Type B pancreatic cell (in vitro differentiated cells): Measurements from ENCODE around the gene KLC3. TPM values are rescaled to one million over a fixed set of nuclear protein-coding genes. Genes with fewer than 3 reads are reported as not detected.
A peak's percentile ranks its signal among the peaks of the same experiment; 100 is the strongest.

ENCODE experiments used
- DNase-seq: peaks from one replicate; pipeline ENCODE4 v3.0.0; 2021; ENCODE audit warnings: mixed read lengths; ENCODE audit not compliant: unreplicated experiment; ENCODE audit errors: extremely low spot score
- H3K27ac Mint-ChIP-seq: 2 replicates; pipeline ENCODE4 v1.8.0; 2021; ENCODE audit warnings: mild to moderate bottlenecking, mixed read lengths
- H3K27me3 Mint-ChIP-seq: 2 replicates; pipeline ENCODE4 v1.8.0; 2021; ENCODE audit warnings: mixed read lengths
- H3K36me3 Mint-ChIP-seq: 2 replicates; pipeline ENCODE4 v1.8.0; 2021; ENCODE audit warnings: mixed read lengths
- H3K4me1 Mint-ChIP-seq: one replicate; pipeline ENCODE4 v1.8.0; 2021; ENCODE audit warnings: mixed read lengths; ENCODE audit not compliant: unreplicated experiment
- H3K4me3 Mint-ChIP-seq: 2 replicates; pipeline ENCODE4 v1.8.0; 2021; ENCODE audit warnings: mild to moderate bottlenecking, mixed read lengths
- H3K9me3 Mint-ChIP-seq: 2 replicates; pipeline ENCODE4 v1.8.0; 2021; ENCODE audit warnings: mixed read lengths
- total RNA-seq: library from RNA; stranded (reverse); gene quantifications from 2 replicates; pipeline ENCODE4 v1.2.1, GENCODE V29; 2021; ENCODE audit warnings: low replicate concordance
- TF ChIP-seq, protein P1 (sequence below): fragments of 200-600 bp; sonication (generic); conservative IDR thresholded peaks from 2 replicates; pipeline ENCODE4 v1.5.0; 2021; ENCODE audit warnings: antibody characterized with exemption, mild to moderate bottlenecking

KLC3 gene
- total RNA-seq, 1 donor from 2014 or later: 4.9 TPM

DNA sequence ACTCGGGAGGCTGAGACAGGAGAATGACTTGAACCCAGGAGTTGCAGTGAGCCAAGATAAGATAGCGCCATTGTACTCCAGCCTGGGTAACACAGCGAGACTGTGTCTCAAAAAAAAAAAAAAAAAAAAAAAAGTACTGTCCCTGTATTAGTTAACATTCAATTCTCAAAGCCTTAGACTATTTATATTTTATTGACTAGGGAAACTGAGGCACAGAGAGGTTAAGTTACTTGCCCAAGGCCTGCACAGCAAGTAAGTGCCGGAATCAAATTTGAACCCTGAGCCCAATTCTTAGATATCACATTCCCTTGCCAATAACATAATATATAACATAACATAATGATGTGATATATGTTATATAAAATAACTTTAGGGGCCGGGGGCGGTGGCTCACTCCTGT, 921 bp upstream of the KLC3 start:
- DNase-seq: no peak
- H3K4me1 Mint-ChIP-seq: no peaks in the 10 kb centered on the region
- no peaks in the 10 kb centered on the region for H3K9me3 Mint-ChIP-seq
- H3K36me3 Mint-ChIP-seq: no peaks in the 10 kb centered on the region
- H3K27me3 Mint-ChIP-seq: peaks cover 25% of the 10 kb centered on the region
- H3K27ac Mint-ChIP-seq: no peak overlapping the region
- TF ChIP-seq, protein P1, sequence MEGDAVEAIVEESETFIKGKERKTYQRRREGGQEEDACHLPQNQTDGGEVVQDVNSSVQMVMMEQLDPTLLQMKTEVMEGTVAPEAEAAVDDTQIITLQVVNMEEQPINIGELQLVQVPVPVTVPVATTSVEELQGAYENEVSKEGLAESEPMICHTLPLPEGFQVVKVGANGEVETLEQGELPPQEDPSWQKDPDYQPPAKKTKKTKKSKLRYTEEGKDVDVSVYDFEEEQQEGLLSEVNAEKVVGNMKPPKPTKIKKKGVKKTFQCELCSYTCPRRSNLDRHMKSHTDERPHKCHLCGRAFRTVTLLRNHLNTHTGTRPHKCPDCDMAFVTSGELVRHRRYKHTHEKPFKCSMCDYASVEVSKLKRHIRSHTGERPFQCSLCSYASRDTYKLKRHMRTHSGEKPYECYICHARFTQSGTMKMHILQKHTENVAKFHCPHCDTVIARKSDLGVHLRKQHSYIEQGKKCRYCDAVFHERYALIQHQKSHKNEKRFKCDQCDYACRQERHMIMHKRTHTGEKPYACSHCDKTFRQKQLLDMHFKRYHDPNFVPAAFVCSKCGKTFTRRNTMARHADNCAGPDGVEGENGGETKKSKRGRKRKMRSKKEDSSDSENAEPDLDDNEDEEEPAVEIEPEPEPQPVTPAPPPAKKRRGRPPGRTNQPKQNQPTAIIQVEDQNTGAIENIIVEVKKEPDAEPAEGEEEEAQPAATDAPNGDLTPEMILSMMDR: no peak
- no peak overlapping the region for H3K4me3 Mint-ChIP-seq

- H3K4me3 Mint-ChIP-seq: no peak overlapping the region
- H3K27me3 Mint-ChIP-seq: peaks cover 31% of the 10 kb centered on the region
- TF ChIP-seq, protein P1: no peak
- H3K36me3 Mint-ChIP-seq: no peaks in the 10 kb centered on the region
- H3K4me1 Mint-ChIP-seq: no peaks in the 10 kb centered on the region
- H3K9me3 Mint-ChIP-seq: no peaks in the 10 kb centered on the region
- H3K27ac Mint-ChIP-seq: no peak overlapping the region
- no peak for DNase-seq
These were observed 426 bp downstream of the KLC3 start for GRCh38 chr19:45340899-45341453.

- no peaks in the 10 kb centered on the region for H3K9me3 Mint-ChIP-seq
- H3K27ac Mint-ChIP-seq: no peak overlapping the region
- no peaks in the 10 kb centered on the region for H3K36me3 Mint-ChIP-seq
- no peak overlapping the region for H3K4me3 Mint-ChIP-seq
- H3K27me3 Mint-ChIP-seq: peaks cover 33% of the 10 kb centered on the region
- no peak for DNase-seq
- TF ChIP-seq, protein P1: no peak
- no peaks in the 10 kb centered on the region for H3K4me1 Mint-ChIP-seq
These were observed 2.4 kb downstream of the KLC3 start for GRCh38 chr19:45342911-45343310.

GRCh38 chr19:45344621-45345505, 4.3 kb downstream of the KLC3 start:
- H3K9me3 Mint-ChIP-seq: no peaks in the 10 kb centered on the region
- TF ChIP-seq, protein P1: no peak
- H3K4me3 Mint-ChIP-seq: peak overlapping the region; percentile 45
- no peak for DNase-seq
- peaks cover 22% of the 10 kb centered on the region for H3K27me3 Mint-ChIP-seq
- no peaks in the 10 kb centered on the region for H3K36me3 Mint-ChIP-seq
- H3K27ac Mint-ChIP-seq: peak overlapping the region; percentile 68
- H3K4me1 Mint-ChIP-seq: no peaks in the 10 kb centered on the region

DNA sequence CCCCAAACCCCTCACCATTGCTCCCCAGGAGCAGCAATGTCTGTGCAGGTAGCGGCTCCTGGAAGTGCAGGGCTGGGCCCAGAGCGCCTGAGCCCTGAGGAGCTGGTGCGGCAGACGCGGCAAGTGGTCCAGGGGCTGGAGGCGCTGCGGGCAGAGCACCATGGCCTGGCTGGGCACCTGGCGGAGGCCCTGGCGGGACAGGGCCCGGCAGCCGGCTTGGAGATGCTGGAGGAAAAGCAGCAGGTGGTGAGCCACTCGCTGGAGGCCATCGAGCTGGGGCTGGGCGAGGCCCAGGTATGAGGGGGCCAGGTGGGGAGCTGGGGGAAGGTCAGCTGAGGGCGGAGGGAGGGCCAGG, 4.9 kb downstream of the KLC3 start:
- Mint-ChIP-seq H3K4me3 (no peak overlapping the region), H3K4me1 (no peaks in the 10 kb centered on the region), H3K36me3 (no peaks in the 10 kb centered on the region), H3K27me3 (peaks cover 16% of the 10 kb centered on the region), H3K27ac (no peak overlapping the region), H3K9me3 (no peaks in the 10 kb centered on the region)
- TF ChIP-seq, protein P1: no peak
- DNase-seq: no peak
